ENCODE data around the gene ZSWIM6. TPM values are rescaled to one million over a fixed set of nuclear protein-coding genes. Genes with fewer than 3 reads are reported as not detected.
A peak's percentile ranks its signal among the peaks of the same experiment; 100 is the strongest.

The ZSWIM6 gene
- polyA plus RNA-seq (ENCODE audit: low read depth in 6 of 6): 1 to 10 TPM in 5 of 6 donors, under 1 TPM in 1; 0.65 to 1.5 (median 1.4) TPM

- Mint-ChIP-seq H3K4me3 (peak within 1 kb of the TSS; percentile 92 to 98 (median 94)), H3K27ac (peak within 1 kb of the TSS; percentile 92 to 99 (median 98)), H3K4me1 (peaks cover 39 to 59% (median 52%) of the 10 kb centered on the region in 3 donors), H3K36me3 (peaks cover 0 to 4% of the 10 kb centered on the region in 2 donors), H3K9me3 (no peaks in the 10 kb centered on the region), H3K27me3 (peaks cover 0 to 7% (median 3%) of the 10 kb centered on the region in 3 donors)
- ATAC-seq (ENCODE audit: low read depth in 2 of 2) (peak; percentile 65 to 69), DNase-seq (peak; percentile 97)
Observed at GRCh38 chr5:61331407-61332357, at the start of gene ZSWIM6. Gene ZSWIM6, plus strand, starts transcription at chr5:61332258. Its CDS starts 15 bp downstream, at chr5:61332273.

- DNase-seq (no peak), ATAC-seq (ENCODE audit: low read depth in 2 of 2) (no peak)
- Mint-ChIP-seq H3K27ac (no peak overlapping the region), H3K4me3 (no peak overlapping the region), H3K9me3 (no peaks in the 10 kb centered on the region), H3K27me3 (no peaks in the 10 kb centered on the region), H3K4me1 (peaks cover 17 to 20% (median 18%) of the 10 kb centered on the region in 3 donors), H3K36me3 (no peaks in the 10 kb centered on the region)
Observed at GRCh38 chr5:61283471-61283870, 48.6 kb upstream of the ZSWIM6 start.

- H3K4me3 Mint-ChIP-seq: no peak overlapping the region
- H3K27ac Mint-ChIP-seq: no peak overlapping the region
- no peaks in the 10 kb centered on the region for H3K27me3 Mint-ChIP-seq
- DNase-seq (no peak), ATAC-seq (ENCODE audit: low read depth in 2 of 2) (no peak)
- H3K4me1 Mint-ChIP-seq: peaks cover 9 to 14% (median 13%) of the 10 kb centered on the region in 3 donors
- no peaks in the 10 kb centered on the region for H3K9me3 Mint-ChIP-seq
- no peaks in the 10 kb centered on the region for H3K36me3 Mint-ChIP-seq
Observed at GRCh38 chr5:61285531-61285930, 46.5 kb upstream of the ZSWIM6 start.

DNA sequence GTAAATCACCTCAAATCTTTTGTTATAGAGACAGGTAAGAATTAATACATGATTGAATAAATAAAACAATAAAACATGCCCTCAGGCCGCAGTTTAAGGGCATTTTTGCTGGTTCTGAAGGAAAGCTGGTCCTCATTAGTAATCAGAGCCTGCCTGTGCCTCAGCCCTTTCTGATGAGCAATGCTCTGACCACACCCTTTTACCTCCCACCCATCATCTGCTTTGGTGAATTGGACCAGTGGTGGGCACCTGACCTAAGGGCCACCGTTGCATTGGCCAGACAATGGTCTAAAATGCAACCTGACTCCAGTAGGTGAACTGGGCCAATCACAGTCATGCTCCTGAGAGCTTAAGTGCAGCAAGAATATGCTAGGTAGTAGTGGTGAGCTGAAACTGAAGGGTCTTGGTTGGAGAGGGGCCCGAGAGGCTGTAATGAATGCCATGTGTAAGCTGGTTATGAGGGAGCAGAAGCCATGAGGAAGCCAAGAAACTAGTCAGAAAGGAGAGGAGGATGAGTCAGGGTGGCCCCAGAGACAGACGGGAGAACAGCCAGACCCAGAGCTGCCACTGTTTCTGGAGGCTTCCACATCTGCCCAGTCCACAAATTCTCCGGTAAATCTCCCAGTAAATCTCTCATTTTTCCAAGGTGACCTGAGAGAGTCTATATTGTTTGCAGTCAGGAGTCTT lies 45.5 kb upstream of the ZSWIM6 start:
- H3K4me1 Mint-ChIP-seq: peaks cover 5 to 6% (median 6%) of the 10 kb centered on the region in 3 donors
- H3K27ac Mint-ChIP-seq: no peak overlapping the region
- H3K4me3 Mint-ChIP-seq: no peak overlapping the region

DNA sequence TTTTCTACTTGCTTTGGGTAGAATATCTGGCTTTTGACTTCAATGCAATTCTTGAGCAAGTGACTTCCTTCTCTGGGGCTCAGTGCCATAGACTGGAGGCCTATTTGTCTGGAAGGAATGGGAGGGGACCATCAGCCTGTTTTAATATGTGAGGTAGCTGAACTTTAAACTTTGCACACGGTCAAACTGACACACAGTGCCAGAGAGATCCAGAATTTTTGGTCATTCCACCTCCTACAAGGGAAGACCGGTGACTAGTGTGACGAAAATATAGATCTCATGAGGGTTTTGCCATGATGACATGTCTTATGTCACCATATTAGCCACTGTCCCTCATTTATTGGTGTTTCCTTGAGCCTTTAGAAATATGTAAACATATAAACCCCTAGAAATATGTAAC lies 44.6 kb upstream of the ZSWIM6 start:
- H3K27me3 Mint-ChIP-seq: peaks cover 0 to 11% (median 7%) of the 10 kb centered on the region in 3 donors
- no peaks in the 10 kb centered on the region for H3K9me3 Mint-ChIP-seq
- DNase-seq (no peak), ATAC-seq (ENCODE audit: low read depth in 2 of 2) (no peak)
- H3K36me3 Mint-ChIP-seq: no peaks in the 10 kb centered on the region
- peaks cover 5 to 6% (median 6%) of the 10 kb centered on the region in 3 donors for H3K4me1 Mint-ChIP-seq
- no peak overlapping the region for H3K27ac Mint-ChIP-seq
- no peak overlapping the region for H3K4me3 Mint-ChIP-seq

More for the DNA sequence above, 45.5 kb upstream of the ZSWIM6 start:
- Mint-ChIP-seq H3K9me3 (no peaks in the 10 kb centered on the region), H3K27me3 (peaks cover 0 to 7% (median 5%) of the 10 kb centered on the region in 3 donors), H3K36me3 (no peaks in the 10 kb centered on the region)
- no peak for DNase-seq
- no peak for ATAC-seq (ENCODE audit: low read depth in 2 of 2)

- H3K9me3 Mint-ChIP-seq: no peaks in the 10 kb centered on the region
- ATAC-seq (ENCODE audit: low read depth in 2 of 2): no peak
Observed at GRCh38 chr5:61289241-61289640, 42.8 kb upstream of the ZSWIM6 start.

GRCh38 chr5:61289669-61290306 lies 42.3 kb upstream of the ZSWIM6 start:
- Mint-ChIP-seq H3K4me1 (peaks cover 5 to 6% (median 6%) of the 10 kb centered on the region in 3 donors), H3K9me3 (no peaks in the 10 kb centered on the region), H3K36me3 (no peaks in the 10 kb centered on the region), H3K4me3 (peak overlapping the region in 1 of 8 donors; percentile 48), H3K27me3 (peaks cover 7 to 11% (median 9%) of the 10 kb centered on the region in 3 donors), H3K27ac (peak overlapping the region in 1 of 6 donors; percentile 38)
- DNase-seq: no peak
- ATAC-seq (ENCODE audit: low read depth in 2 of 2): peak; percentile 47 to 63

More at GRCh38 chr5:61289241-61289640, 42.8 kb upstream of the ZSWIM6 start:
- Mint-ChIP-seq H3K27me3 (peaks cover 6 to 11% (median 7%) of the 10 kb centered on the region in 3 donors), H3K4me1 (peaks cover 5 to 6% (median 6%) of the 10 kb centered on the region in 3 donors), H3K4me3 (no peak overlapping the region), H3K27ac (no peak overlapping the region), H3K36me3 (no peaks in the 10 kb centered on the region)
- DNase-seq: no peak

DNA sequence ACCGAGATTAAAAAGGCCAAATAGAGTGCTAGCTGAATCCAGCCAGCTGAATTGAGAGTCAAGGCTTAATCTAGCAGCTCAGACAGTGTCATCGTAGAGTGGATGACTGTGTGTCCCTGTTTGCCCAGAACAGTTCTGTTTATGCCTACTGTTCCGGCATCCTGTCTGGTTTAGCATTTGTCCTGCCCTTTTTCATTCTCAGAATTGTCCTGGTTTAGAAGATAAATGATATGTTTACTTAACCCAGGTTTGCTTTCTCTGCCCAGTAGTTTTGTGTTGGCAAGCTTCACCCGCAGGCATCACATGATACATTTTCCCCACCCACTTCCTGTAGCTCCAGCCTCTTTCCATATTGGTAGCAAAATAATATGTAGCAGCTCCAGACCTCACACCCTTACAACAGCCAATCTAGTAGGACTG lies 41.3 kb upstream of the ZSWIM6 start:
- H3K36me3 Mint-ChIP-seq: no peaks in the 10 kb centered on the region
- no peaks in the 10 kb centered on the region for H3K9me3 Mint-ChIP-seq
- H3K27ac Mint-ChIP-seq: no peak overlapping the region

DNA sequence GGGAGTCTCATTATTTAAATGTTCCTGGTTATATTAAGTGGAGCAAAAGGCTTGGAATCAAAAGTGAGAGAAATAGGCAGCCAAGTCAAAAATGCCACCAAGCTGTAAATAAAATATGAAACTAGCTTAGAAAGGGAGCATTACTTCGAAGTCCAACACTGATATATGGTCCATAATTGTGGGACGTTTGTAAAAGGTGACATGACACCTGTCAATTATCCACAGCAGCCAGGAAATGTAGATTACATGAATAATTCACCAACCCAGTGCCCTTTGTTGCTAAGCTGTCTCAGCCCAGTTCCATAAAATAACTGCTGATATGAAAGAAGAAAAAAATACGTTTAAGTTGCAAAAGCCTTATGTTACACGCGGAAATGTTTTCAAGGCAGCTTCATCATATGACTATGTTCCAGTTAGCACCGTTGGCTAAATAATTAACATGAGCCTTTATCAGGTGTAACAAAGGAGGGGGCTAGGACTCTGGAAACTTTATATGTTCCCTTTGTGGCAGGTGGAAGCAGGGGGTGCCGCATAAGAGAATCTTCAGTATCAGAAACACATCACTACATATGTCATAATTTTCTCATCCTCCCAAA lies 39.9 kb upstream of the ZSWIM6 start:
- peaks cover 6 to 11% (median 9%) of the 10 kb centered on the region in 3 donors for H3K4me1 Mint-ChIP-seq
- H3K27ac Mint-ChIP-seq: no peak overlapping the region

More for the DNA sequence above, 41.3 kb upstream of the ZSWIM6 start:
- ATAC-seq (ENCODE audit: low read depth in 2 of 2) (no peak), DNase-seq (no peak)
- peak overlapping the region in 1 of 8 donors; percentile 41 for H3K4me3 Mint-ChIP-seq
- peaks cover 7 to 18% (median 10%) of the 10 kb centered on the region in 3 donors for H3K27me3 Mint-ChIP-seq
- H3K4me1 Mint-ChIP-seq: peaks cover 6 to 11% (median 9%) of the 10 kb centered on the region in 3 donors

DNA sequence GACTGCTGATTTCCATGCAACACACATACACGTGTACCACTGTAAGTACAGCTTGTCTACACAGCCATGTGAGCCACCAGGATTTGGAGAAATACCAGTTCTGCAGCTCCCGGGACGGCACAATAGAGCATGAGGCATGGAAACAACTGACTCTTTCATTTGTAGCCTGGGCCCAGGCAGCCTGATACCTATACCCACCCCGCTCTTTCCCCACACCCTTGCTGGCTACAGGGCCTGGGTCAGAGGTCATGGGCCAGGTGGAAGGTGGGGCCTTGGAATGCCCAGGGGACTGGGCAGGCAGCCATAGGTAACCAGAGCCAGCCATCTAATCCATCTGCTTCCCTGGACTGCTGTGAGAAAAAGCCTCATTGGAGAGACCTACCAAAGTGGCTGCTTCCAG lies 39.0 kb upstream of the ZSWIM6 start:
- Mint-ChIP-seq H3K4me1 (peaks cover 9 to 15% (median 12%) of the 10 kb centered on the region in 3 donors), H3K27ac (no peak overlapping the region), H3K4me3 (no peak overlapping the region), H3K9me3 (no peaks in the 10 kb centered on the region), H3K27me3 (peaks cover 7 to 19% (median 10%) of the 10 kb centered on the region in 3 donors), H3K36me3 (no peaks in the 10 kb centered on the region)
- no peak for ATAC-seq (ENCODE audit: low read depth in 2 of 2)
- DNase-seq: no peak

More for the DNA sequence above, 39.9 kb upstream of the ZSWIM6 start:
- Mint-ChIP-seq H3K9me3 (no peaks in the 10 kb centered on the region), H3K36me3 (no peaks in the 10 kb centered on the region), H3K27me3 (peaks cover 7 to 19% (median 10%) of the 10 kb centered on the region in 3 donors), H3K4me3 (no peak overlapping the region)
- DNase-seq: no peak
- ATAC-seq (ENCODE audit: low read depth in 2 of 2): no peak

GRCh38 chr5:61293873-61294272 lies 38.2 kb upstream of the ZSWIM6 start:
- H3K9me3 Mint-ChIP-seq: no peaks in the 10 kb centered on the region
- no peaks in the 10 kb centered on the region for H3K36me3 Mint-ChIP-seq
- H3K4me3 Mint-ChIP-seq: no peak overlapping the region
- ATAC-seq (ENCODE audit: low read depth in 2 of 2) (no peak), DNase-seq (no peak)
- H3K4me1 Mint-ChIP-seq: peaks cover 11 to 18% (median 14%) of the 10 kb centered on the region in 3 donors
- no peak overlapping the region for H3K27ac Mint-ChIP-seq
- peaks cover 7 to 19% (median 10%) of the 10 kb centered on the region in 3 donors for H3K27me3 Mint-ChIP-seq

DNA sequence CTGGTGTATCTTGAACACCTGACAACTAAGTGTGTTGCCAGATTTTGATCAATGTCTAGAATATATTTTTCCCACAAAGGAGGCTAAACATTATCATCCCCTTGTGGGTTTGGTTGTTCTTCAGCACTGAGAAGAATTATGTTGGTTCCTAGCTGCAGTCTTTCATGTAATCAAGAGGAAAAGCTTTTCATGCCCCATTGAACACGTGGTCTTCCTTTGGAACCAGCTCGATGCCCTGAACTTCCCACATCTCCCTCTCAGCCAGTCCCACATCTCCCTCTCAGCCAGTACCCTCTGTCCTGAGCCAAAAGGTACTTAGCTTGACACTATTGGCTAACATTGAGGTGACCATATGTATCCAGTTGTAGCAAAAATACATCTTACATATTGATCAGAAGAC lies 36.7 kb upstream of the ZSWIM6 start:
- Mint-ChIP-seq H3K36me3 (no peaks in the 10 kb centered on the region), H3K27me3 (peaks cover 7 to 19% (median 10%) of the 10 kb centered on the region in 3 donors)

More for the DNA sequence above, 36.7 kb upstream of the ZSWIM6 start:
- peaks cover 5 to 18% (median 9%) of the 10 kb centered on the region in 3 donors for H3K4me1 Mint-ChIP-seq
- H3K27ac Mint-ChIP-seq: peak overlapping the region in 1 of 6 donors; percentile 3
- no peaks in the 10 kb centered on the region for H3K9me3 Mint-ChIP-seq
- H3K4me3 Mint-ChIP-seq: no peak overlapping the region
- no peak for DNase-seq
- no peak for ATAC-seq (ENCODE audit: low read depth in 2 of 2)
